RWPE2 (cell line): Measurements from ENCODE around the gene AP4B1.

Experiments
- ATAC-seq: fragments of 200-7000 bp; cut with Tn5 transposase; 3 replicates; pipeline ENCODE4 v1.9.1; 2021; ENCODE audit warnings: low read depth
- DNase-seq: peaks from one replicate; pipeline ENCODE4 v3.0.0-alpha.2; 2020; ENCODE audit warnings: low spot score
- H3K27ac ChIP-seq: fragments of 450-650 bp; 2 replicates; pipeline ENCODE4 v1.5.1; 2017; ENCODE audit warnings: mild to moderate bottlenecking; ENCODE audit not compliant: poor library complexity, severe bottlenecking
- H3K27me3 ChIP-seq: fragments of 250-450 bp; sonication (Bioruptor Pico); 2 replicates; pipeline ENCODE4 v1.5.1; 2021; ENCODE audit warnings: mild to moderate bottlenecking, moderate library complexity; ENCODE audit not compliant: insufficient read depth, poor library complexity, severe bottlenecking
- H3K36me3 ChIP-seq: fragments of 250-450 bp; sonication (Bioruptor Pico); 2 replicates; pipeline ENCODE4 v1.5.1; 2020; ENCODE audit warnings: low read depth, mild to moderate bottlenecking, moderate library complexity
- H3K4me1 ChIP-seq: fragments of 250-450 bp; sonication (Bioruptor Pico); 2 replicates; pipeline ENCODE4 v1.5.1; 2021; ENCODE audit warnings: mild to moderate bottlenecking, moderate library complexity; ENCODE audit not compliant: insufficient read depth, poor library complexity, severe bottlenecking
- H3K4me3 ChIP-seq: fragments of 250-450 bp; sonication (Bioruptor Pico); 2 replicates; pipeline ENCODE4 v1.5.1; 2021; ENCODE audit warnings: mild to moderate bottlenecking, moderate library complexity; ENCODE audit not compliant: severe bottlenecking
- H3K9me3 ChIP-seq: fragments of 250-450 bp; sonication (Bioruptor Pico); 2 replicates; pipeline ENCODE4 v1.5.1; 2021; ENCODE audit warnings: mild to moderate bottlenecking, moderate library complexity; ENCODE audit not compliant: severe bottlenecking
- TF ChIP-seq, protein P1 (sequence below): fragments of 450-650 bp; IDR thresholded peaks from one replicate; pipeline ENCODE4 v1.5.1; 2017; ENCODE audit warnings: mild to moderate bottlenecking, moderate library complexity; ENCODE audit not compliant: poor library complexity, severe bottlenecking

Gene AP4B1

DNA sequence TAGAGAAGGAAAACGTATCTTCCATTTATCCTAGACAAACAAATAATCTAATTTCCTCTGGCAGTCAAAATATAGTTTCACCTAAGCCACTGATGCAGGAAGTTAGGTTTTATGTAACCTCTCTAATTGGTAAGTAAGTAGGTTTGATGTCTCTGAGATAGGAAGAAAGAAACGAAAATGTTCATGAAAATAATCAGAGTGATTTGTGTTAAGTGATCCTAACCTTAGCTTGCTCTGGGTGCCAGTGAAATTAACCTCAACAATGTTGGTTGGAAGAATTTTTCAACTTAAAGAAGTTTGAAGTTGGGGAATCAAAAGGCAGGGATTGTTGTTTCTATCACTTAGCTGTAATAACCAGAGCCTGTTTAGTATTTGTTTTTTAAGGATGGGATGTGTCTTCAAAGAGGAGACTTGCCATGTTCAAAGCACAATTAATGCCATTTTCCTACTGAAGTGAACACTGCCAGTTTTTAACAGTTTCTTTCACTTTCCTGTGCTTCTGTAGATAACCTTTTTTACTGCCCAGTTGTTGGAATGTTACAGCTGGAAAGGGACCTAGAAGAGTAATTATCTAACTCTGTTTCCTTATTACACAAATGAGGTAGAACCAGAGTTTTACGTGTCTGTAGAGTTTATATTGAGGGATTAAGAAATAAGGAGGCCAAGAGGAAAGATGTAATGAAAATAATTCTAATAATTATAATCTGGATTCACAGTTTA lies 42.9 kb upstream of the AP4B1 start:
- TF ChIP-seq, protein P1, sequence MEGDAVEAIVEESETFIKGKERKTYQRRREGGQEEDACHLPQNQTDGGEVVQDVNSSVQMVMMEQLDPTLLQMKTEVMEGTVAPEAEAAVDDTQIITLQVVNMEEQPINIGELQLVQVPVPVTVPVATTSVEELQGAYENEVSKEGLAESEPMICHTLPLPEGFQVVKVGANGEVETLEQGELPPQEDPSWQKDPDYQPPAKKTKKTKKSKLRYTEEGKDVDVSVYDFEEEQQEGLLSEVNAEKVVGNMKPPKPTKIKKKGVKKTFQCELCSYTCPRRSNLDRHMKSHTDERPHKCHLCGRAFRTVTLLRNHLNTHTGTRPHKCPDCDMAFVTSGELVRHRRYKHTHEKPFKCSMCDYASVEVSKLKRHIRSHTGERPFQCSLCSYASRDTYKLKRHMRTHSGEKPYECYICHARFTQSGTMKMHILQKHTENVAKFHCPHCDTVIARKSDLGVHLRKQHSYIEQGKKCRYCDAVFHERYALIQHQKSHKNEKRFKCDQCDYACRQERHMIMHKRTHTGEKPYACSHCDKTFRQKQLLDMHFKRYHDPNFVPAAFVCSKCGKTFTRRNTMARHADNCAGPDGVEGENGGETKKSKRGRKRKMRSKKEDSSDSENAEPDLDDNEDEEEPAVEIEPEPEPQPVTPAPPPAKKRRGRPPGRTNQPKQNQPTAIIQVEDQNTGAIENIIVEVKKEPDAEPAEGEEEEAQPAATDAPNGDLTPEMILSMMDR, result no peak
- Histone ChIP-seq H3K9me3 (peaks cover 3% of the 10 kb centered on the region), H3K27me3 (no peaks in the 10 kb centered on the region), H3K4me3 (no peak overlapping the region), H3K36me3 (peaks cover 23% of the 10 kb centered on the region), H3K4me1 (no peaks in the 10 kb centered on the region), H3K27ac (no peak overlapping the region)
- ATAC-seq, result no peak
- DNase-seq, result no peak

DNA sequence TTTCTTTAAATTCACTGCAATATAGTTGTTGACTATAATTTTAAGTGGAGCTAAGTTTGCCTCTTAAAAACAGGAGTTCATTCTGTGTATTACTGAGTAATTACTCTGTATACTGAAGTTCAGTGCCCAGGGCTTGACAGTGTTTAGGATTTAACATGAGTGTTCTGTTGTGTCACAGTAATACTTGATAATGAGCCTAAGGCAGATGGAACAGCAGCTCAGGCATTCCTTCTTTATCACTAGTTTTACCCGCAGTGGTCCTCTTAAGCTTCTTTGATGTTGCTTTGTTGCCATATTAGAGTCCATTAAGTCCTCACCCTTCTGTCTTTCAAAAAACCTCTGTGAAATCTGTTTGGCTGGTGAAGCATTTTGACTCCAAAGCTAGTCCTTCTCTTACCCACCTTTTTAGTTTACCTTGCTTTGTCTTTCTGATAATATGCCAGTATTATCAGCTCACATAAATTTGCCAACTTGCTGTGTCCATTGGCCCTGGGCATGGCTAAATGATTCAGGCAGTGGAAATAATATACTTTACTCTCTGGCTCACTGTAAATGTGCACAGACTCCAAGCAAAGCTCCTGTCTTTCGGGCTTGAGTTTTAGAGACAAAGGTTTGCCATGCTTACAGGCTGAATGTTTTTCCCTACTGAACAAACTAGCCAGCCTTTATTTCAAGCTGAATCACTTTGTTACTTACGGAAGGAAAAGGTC lies 42.2 kb upstream of the AP4B1 start:
- no peak for ATAC-seq
- peaks cover 3% of the 10 kb centered on the region for H3K9me3 ChIP-seq
- no peaks in the 10 kb centered on the region for H3K27me3 ChIP-seq
- no peaks in the 10 kb centered on the region for H3K4me1 ChIP-seq
- DNase-seq, result no peak
- peaks cover 25% of the 10 kb centered on the region for H3K36me3 ChIP-seq
- no peak overlapping the region for H3K4me3 ChIP-seq
- no peak overlapping the region for H3K27ac ChIP-seq
- TF ChIP-seq, protein P1, result no peak

DNA sequence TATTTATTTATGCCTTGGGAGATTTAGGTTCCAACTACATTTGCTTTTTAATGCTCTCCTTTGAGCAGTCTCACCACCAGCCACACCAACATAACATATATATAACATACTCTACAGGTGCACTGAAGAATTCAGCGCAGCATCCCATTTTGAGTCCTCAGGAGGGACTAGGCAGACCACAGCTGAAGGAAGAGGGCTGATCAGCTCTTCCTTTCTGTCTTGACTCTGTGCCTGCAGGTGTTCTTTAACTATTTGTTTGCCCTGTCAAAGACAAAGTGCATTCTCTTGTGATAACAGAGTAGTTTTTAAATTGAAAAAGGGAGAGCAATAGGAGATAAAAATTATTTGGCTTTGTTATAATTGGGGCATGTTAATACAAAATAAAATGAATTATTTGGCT lies 41.5 kb upstream of the AP4B1 start:
- H3K4me3 ChIP-seq, result no peak overlapping the region
- peaks cover 32% of the 10 kb centered on the region for H3K36me3 ChIP-seq
- H3K27me3 ChIP-seq, result no peaks in the 10 kb centered on the region
- TF ChIP-seq, protein P1, result no peak
- ATAC-seq (no peak), DNase-seq (no peak)
- peaks cover 3% of the 10 kb centered on the region for H3K9me3 ChIP-seq
- no peaks in the 10 kb centered on the region for H3K4me1 ChIP-seq
- no peak overlapping the region for H3K27ac ChIP-seq

DNA sequence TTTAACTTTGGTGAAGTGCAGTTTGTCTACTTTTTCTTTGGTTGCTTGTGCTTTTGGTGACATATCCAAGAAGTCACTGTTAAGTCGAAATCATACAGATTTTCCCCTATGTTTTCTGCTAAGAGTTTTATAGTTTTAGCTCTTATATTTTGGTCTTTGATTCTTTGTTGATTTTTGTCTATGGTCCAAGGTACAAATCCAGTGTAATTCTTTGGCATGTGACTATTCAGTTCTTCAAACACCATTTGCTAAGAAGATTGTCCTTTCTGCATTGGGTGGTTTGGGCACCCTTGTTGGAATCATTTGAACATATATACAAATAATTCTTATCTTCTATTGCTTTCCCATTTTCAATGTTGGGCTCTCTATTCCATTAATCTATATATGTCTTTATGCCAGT lies 40.7 kb upstream of the AP4B1 start:
- Histone ChIP-seq H3K9me3 (peaks cover 3% of the 10 kb centered on the region), H3K4me3 (no peak overlapping the region), H3K4me1 (no peaks in the 10 kb centered on the region), H3K36me3 (peaks cover 40% of the 10 kb centered on the region), H3K27me3 (no peaks in the 10 kb centered on the region), H3K27ac (no peak overlapping the region)
- ATAC-seq, result no peak
- TF ChIP-seq, protein P1, result no peak
- no peak for DNase-seq
